Lung (tissue), 12 donors: ENCODE data around the gene ZNF414. TPM values are rescaled to one million over a fixed set of nuclear protein-coding genes. Genes with fewer than 3 reads are reported as not detected.

ENCODE experiments used
- ATAC-seq: fragments of 200-7000 bp; cut with Tn5 transposase; one replicate; pipeline ENCODE4 v1.9.1; 2020; ENCODE audit warnings: moderate number of reproducible peaks; ENCODE audit not compliant: insufficient read depth, low FRiP score
- DNase-seq, 3 donors: peaks; one replicate each; pipeline ENCODE4 v3.0.0-alpha.2; 2013 to 2017
- H3K27ac ChIP-seq, 2 donors: one replicate each; pipeline ENCODE4 v1.5.1; 2013; ENCODE audit warnings: mild to moderate bottlenecking in 2 of 2, moderate library complexity in 2 of 2, control low read depth in 1 of 2, inconsistent platforms in 1 of 2, low read depth in 1 of 2, low read length in 1 of 2
- H3K27me3 ChIP-seq, 3 donors: one replicate each; pipeline ENCODE4 v1.5.1; 2013; ENCODE audit warnings: low read length in 2 of 3; ENCODE audit not compliant: control insufficient read depth in 3 of 3, insufficient read depth in 3 of 3
- H3K36me3 ChIP-seq, 4 donors: one replicate each; pipeline ENCODE4 v1.5.1; 2013; ENCODE audit warnings: low read length in 4 of 4, mild to moderate bottlenecking in 1 of 4, moderate library complexity in 1 of 4; ENCODE audit not compliant: control insufficient read depth in 4 of 4, insufficient read depth in 4 of 4
- H3K4me1 ChIP-seq, 5 donors: one replicate each; pipeline ENCODE4 v1.5.1; 2013; ENCODE audit warnings: low read length in 5 of 5, mild to moderate bottlenecking in 2 of 5, moderate library complexity in 1 of 5; ENCODE audit not compliant: control insufficient read depth in 5 of 5, insufficient read depth in 5 of 5
- H3K4me3 ChIP-seq: one replicate; pipeline ENCODE4 v1.5.1; 2013; ENCODE audit warnings: mild to moderate bottlenecking, control low read depth, moderate library complexity
- H3K9ac ChIP-seq, 2 donors: one replicate each; pipeline ENCODE4 v1.5.1; 2013; ENCODE audit warnings: low read length in 2 of 2, control low read depth in 1 of 2; ENCODE audit not compliant: insufficient read depth in 1 of 2
- H3K9me3 ChIP-seq, 4 donors: one replicate each; pipeline ENCODE4 v1.5.1; 2013; ENCODE audit warnings: low read length in 3 of 4, mild to moderate bottlenecking in 1 of 4, moderate library complexity in 1 of 4; ENCODE audit not compliant: control insufficient read depth in 4 of 4, insufficient read depth in 3 of 4
- WGBS, 2 donors: extraction: QIAGEN DNeasy Blood & Tissue Kit; methylation state at CpG; one replicate each; pipeline ENCODE4 v1.1.7; 2013; 5-methylcytosine and 5-hydroxymethylcytosine counted together
- polyA plus RNA-seq, 2 donors: library from polyadenylated mRNA; stranded (reverse); fragments of 200-250 nt; gene quantifications; one replicate each; pipeline ENCODE4 v1.2.1, GENCODE V29; 2013
- total RNA-seq, 2 donors: library from RNA; depleted of rRNA in 1 of 2; stranded (reverse); fragments of >200 nt in 1 of 2; gene quantifications; one replicate each; pipeline ENCODE4 v1.2.1, GENCODE V29; 2014 to 2021
- TF ChIP-seq, protein P1 (sequence below): IDR thresholded peaks from 2 replicates; pipeline ENCODE4 v1.5.1; 2012; ENCODE audit warnings: mild to moderate bottlenecking; ENCODE audit errors: control extremely low read depth, extremely low read depth
- donor health status: control.
- donor health status: control.
- donor health status: Bipolar disorder and iron deficiency.
- donor health status: healthy.
- donor health status: DM: yes; HTN: yes; CAD: no.

The ZNF414 gene
- total and polyA plus RNA-seq, 4 donors: 17.7 to 35.7 (median 29.5) TPM

- no peaks in the 10 kb centered on the region for H3K9me3 ChIP-seq
- no peak overlapping the region for H3K9ac ChIP-seq
- H3K36me3 ChIP-seq: peaks cover 0 to 3% (median 1%) of the 10 kb centered on the region in 4 donors
- no peaks in the 10 kb centered on the region for H3K4me1 ChIP-seq
- no peak overlapping the region for H3K27ac ChIP-seq
- ATAC-seq: no peak
- H3K27me3 ChIP-seq: no peaks in the 10 kb centered on the region
- no peak overlapping the region for H3K4me3 ChIP-seq
- WGBS, 2 donors: 22 to 45% methylated on average over 7 of the region's 7 CpGs
- no peak for DNase-seq
- TF ChIP-seq, protein P1, sequence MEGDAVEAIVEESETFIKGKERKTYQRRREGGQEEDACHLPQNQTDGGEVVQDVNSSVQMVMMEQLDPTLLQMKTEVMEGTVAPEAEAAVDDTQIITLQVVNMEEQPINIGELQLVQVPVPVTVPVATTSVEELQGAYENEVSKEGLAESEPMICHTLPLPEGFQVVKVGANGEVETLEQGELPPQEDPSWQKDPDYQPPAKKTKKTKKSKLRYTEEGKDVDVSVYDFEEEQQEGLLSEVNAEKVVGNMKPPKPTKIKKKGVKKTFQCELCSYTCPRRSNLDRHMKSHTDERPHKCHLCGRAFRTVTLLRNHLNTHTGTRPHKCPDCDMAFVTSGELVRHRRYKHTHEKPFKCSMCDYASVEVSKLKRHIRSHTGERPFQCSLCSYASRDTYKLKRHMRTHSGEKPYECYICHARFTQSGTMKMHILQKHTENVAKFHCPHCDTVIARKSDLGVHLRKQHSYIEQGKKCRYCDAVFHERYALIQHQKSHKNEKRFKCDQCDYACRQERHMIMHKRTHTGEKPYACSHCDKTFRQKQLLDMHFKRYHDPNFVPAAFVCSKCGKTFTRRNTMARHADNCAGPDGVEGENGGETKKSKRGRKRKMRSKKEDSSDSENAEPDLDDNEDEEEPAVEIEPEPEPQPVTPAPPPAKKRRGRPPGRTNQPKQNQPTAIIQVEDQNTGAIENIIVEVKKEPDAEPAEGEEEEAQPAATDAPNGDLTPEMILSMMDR: no peak
Measured at GRCh38 chr19:8500158-8500557, 13.8 kb downstream of the ZNF414 start.

DNA sequence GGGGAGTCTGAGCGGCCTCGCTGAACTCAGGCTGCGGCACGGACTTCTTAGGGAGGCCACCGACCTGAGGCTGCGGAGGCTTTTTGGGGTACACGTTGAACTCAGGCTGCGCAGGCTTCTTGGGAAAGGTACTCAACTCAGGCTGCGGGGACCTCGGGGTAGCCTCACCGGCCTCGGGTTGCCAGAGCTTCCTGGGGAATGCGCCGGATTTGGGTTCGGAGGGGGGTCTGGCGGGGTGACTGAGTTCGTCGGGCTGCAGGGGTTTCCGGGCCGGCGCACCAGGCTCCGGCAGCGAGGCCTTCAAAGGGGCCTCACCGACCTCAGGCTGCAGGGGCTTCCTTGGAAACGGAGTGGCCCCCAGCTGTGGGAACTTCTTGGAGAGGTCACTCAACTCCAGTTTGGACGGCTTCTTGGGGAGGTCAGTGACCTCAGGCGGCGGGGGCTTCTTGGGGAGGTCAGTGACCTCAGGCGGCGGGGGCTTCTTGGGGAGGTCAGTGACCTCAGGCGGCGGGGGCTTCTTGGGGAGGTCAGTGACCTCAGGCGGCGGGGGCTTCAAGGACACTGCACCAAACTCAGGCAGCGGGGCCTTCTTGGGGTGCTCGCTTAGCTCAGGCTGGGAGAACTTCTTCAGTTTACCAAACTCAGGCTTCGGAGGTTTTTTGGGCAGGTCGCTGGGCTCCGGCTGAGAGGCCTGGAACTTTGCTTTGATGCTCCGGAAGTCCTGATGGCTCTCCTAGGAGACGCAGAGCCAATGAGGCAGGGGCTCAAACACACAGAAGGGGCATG, 14.7 kb downstream of the ZNF414 start:
- Histone ChIP-seq H3K4me1 (no peaks in the 10 kb centered on the region), H3K4me3 (no peak overlapping the region), H3K27me3 (no peaks in the 10 kb centered on the region), H3K9ac (no peak overlapping the region), H3K9me3 (no peaks in the 10 kb centered on the region), H3K36me3 (peaks cover 0 to 3% (median 1%) of the 10 kb centered on the region in 4 donors), H3K27ac (no peak overlapping the region)
- TF ChIP-seq, protein P1: no peak
- ATAC-seq (no peak), DNase-seq (no peak)
- WGBS, 2 donors: 71 to 88% methylated on average over 35 to 41 of the region's 41 CpGs

- ATAC-seq (no peak), DNase-seq (no peak)
- TF ChIP-seq, protein P1: no peak
- no peak overlapping the region for H3K27ac ChIP-seq
- H3K4me1 ChIP-seq: no peaks in the 10 kb centered on the region
- WGBS, 2 donors: 89 to 90% methylated on average over 21 to 22 of the region's 22 CpGs
- H3K36me3 ChIP-seq: peaks cover 0 to 4% (median 1%) of the 10 kb centered on the region in 4 donors
- H3K27me3 ChIP-seq: no peaks in the 10 kb centered on the region
- no peak overlapping the region for H3K9ac ChIP-seq
- no peak overlapping the region for H3K4me3 ChIP-seq
- H3K9me3 ChIP-seq: no peaks in the 10 kb centered on the region
Measured at GRCh38 chr19:8498295-8498694, 15.7 kb downstream of the ZNF414 start.
